HCT116 (cell line): ENCODE results near the gene HACE1. TPM values are rescaled to one million over a fixed set of nuclear protein-coding genes. Genes with fewer than 3 reads are reported as not detected.

ENCODE experiments used
- ATAC-seq: fragments of 200-7000 bp; cut with Tn5 transposase; 2 replicates; pipeline ENCODE4 v1.9.1; 2020; ENCODE audit warnings: mild to moderate bottlenecking, moderate library complexity
- BruUV-seq: library from RNA; stranded (reverse); fragments of 400-500 nt; replicated peaks from 2 replicates; lab custom pipeline; 2021; lab: Mats Ljungman, UMichigan
- CTCF ChIA-PET: fragments of 300-600 bp; sonication (Branson Sonifier 250); formaldehyde crosslinking; loops from one replicate; lab custom pipeline; 2021; ENCODE audit warnings: antibody characterized with exemption; lab: Charles Lee
- POLR2A ChIA-PET: fragments of 300-600, 350-600 bp; sonication (Branson Sonifier 250); formaldehyde crosslinking; loops from one replicate; lab custom pipeline; 2021; ENCODE audit warnings: antibody characterized with exemption; lab: Charles Lee
- RAD21 ChIA-PET, 2 experiments: fragments of 300-600 bp; sonication (Branson Sonifier 250); formaldehyde crosslinking; loops; one replicate each; lab custom pipeline; 2023; ENCODE audit warnings: low total read pairs in 2 of 2; ENCODE audit not compliant: uncharacterized antibody in 2 of 2, unreplicated experiment in 2 of 2, low non-redundant PET in 1 of 2; lab: Charles Lee
- DNase-seq: peaks from one replicate; pipeline ENCODE4 v3.0.0-alpha.2; 2010; ENCODE audit warnings: low read depth, low spot score
- H2AFZ ChIP-seq: fragments of 200-600 bp; shearing (Covaris generic), sonication (generic); 2 replicates; pipeline ENCODE4 v1.6.1; 2017; ENCODE audit warnings: low read depth, mixed run types, mixed read lengths, antibody characterized with exemption, low read length; ENCODE audit not compliant: poor library complexity, severe bottlenecking
- H3K27ac ChIP-seq: 2 replicates; pipeline ENCODE4 v1.5.1; 2012; ENCODE audit warnings: low read depth, low read length
- H3K27me3 ChIP-seq: fragments of 200-600 bp; sonication (generic); 2 replicates; pipeline ENCODE4 v1.6.1; 2016; ENCODE audit warnings: mixed run types, low read length, mixed read lengths; ENCODE audit not compliant: insufficient read depth
- H3K36me3 ChIP-seq, 2 experiments: fragments of 200-500 bp in 1 of 2; fragments of 200-600 bp in 1 of 2; sonication (Bioruptor generic) in 1 of 2; sonication (generic) in 1 of 2; 2 replicates each; pipeline versions ENCODE4 v1.5.1 to v1.6.1; 2014 to 2016; ENCODE audit warnings: low read length in 2 of 2, inconsistent platforms in 1 of 2, mixed read lengths in 1 of 2, mixed run types in 1 of 2; ENCODE audit not compliant: insufficient read depth in 2 of 2, control insufficient read depth in 1 of 2
- H3K4me1 ChIP-seq, 2 experiments: fragments of 200-600 bp in 1 of 2; sonication (generic) in 1 of 2; 2 replicates each; pipeline versions ENCODE4 v1.5.1 to v1.6.1; 2012 to 2017; ENCODE audit warnings: low read length in 2 of 2, inconsistent platforms in 1 of 2, mild to moderate bottlenecking in 1 of 2, mixed read lengths in 1 of 2, mixed run types in 1 of 2, moderate library complexity in 1 of 2; ENCODE audit not compliant: insufficient read depth in 2 of 2, control insufficient read depth in 1 of 2
- H3K4me2 ChIP-seq: fragments of 200-600 bp; sonication (generic); 2 replicates; pipeline ENCODE4 v1.6.1; 2017; ENCODE audit warnings: mixed run types, low read length, mixed read lengths
- H3K4me3 ChIP-seq, 2 experiments: fragments of 200-600 bp in 1 of 2; sonication (generic) in 1 of 2; replicated peaks in 1 of 2; 2 replicates each; pipeline ENCODE4 v1.5.1; 2011 to 2016; ENCODE audit warnings: low read length in 2 of 2, control low read depth in 1 of 2, low read depth in 1 of 2, mild to moderate bottlenecking in 1 of 2, mixed read lengths in 1 of 2, mixed run types in 1 of 2
- H3K79me2 ChIP-seq: fragments of 200-600 bp; sonication (generic); 2 replicates; pipeline ENCODE4 v1.6.1; 2017; ENCODE audit warnings: mild to moderate bottlenecking, mixed run types, low read length, moderate library complexity, mixed read lengths; ENCODE audit not compliant: insufficient read depth
- H3K9ac ChIP-seq: fragments of 200-600 bp; sonication (generic); 2 replicates; pipeline ENCODE4 v1.6.1; 2016; ENCODE audit warnings: low read length, mixed read lengths
- H3K9me2 ChIP-seq: fragments of 200-600 bp; sonication (generic), shearing (Covaris generic); 2 replicates; pipeline ENCODE4 v1.6.1; 2017; ENCODE audit warnings: mixed run types, mild to moderate bottlenecking, moderate library complexity; ENCODE audit not compliant: insufficient read depth
- H3K9me3 ChIP-seq, 2 experiments: fragments of 200-500 bp in 1 of 2; fragments of 200-600 bp in 1 of 2; sonication (Bioruptor generic) in 1 of 2; sonication (generic) in 1 of 2; 2 replicates each; pipeline ENCODE4 v1.6.1; 2014 to 2017; ENCODE audit warnings: low read length in 2 of 2, mixed read lengths in 2 of 2, inconsistent platforms in 1 of 2, low read depth in 1 of 2, mild to moderate bottlenecking in 1 of 2, mixed run types in 1 of 2, moderate library complexity in 1 of 2; ENCODE audit not compliant: control insufficient read depth in 1 of 2, insufficient read depth in 1 of 2
- H4K20me1 ChIP-seq: fragments of 200-600 bp; sonication (generic), shearing (Covaris generic); 2 replicates; pipeline ENCODE4 v1.6.1; 2017; ENCODE audit warnings: mixed run types, mild to moderate bottlenecking, moderate library complexity; ENCODE audit not compliant: insufficient read depth
- ATF3 ChIP-seq: IDR thresholded peaks from 2 replicates; pipeline ENCODE4 v1.6.1; 2012
- CBX3 ChIP-seq: IDR thresholded peaks from 2 replicates; pipeline ENCODE4 v1.6.1; 2012; ENCODE audit warnings: low read depth
- CTCF ChIP-seq, 3 experiments: fragments of 200-600 bp in 1 of 3; sonication (generic) in 1 of 3; IDR thresholded peaks in 2 of 3; conservative IDR thresholded peaks in 1 of 3; 2 replicates each; pipeline ENCODE4 v1.5.1; 2012 to 2017; ENCODE audit warnings: low read depth in 2 of 3, low read length in 2 of 3, antibody characterized with exemption in 1 of 3, borderline replicate concordance in 1 of 3, control low read depth in 1 of 3, mild to moderate bottlenecking in 1 of 3, mixed read lengths in 1 of 3, mixed run types in 1 of 3, moderate library complexity in 1 of 3; ENCODE audit not compliant: insufficient read depth in 1 of 3
- EZH2phosphoT487 ChIP-seq: fragments of 200-600 bp; IDR thresholded peaks from 2 replicates; pipeline ENCODE4 v1.6.1; 2018; ENCODE audit warnings: antibody characterized with exemption, borderline replicate concordance
- POLR2AphosphoS5 ChIP-seq: IDR thresholded peaks from 2 replicates; pipeline ENCODE4 v1.6.1; 2011; ENCODE audit warnings: mild to moderate bottlenecking, low read depth, low read length, moderate library complexity
- RAD21 ChIP-seq: IDR thresholded peaks from 2 replicates; pipeline ENCODE4 v1.6.1; 2012; ENCODE audit warnings: low read depth, mild to moderate bottlenecking
- REST ChIP-seq: IDR thresholded peaks from 2 replicates; pipeline ENCODE4 v1.6.1; 2012; ENCODE audit warnings: low read depth
- SRF ChIP-seq: IDR thresholded peaks from 2 replicates; pipeline ENCODE4 v1.6.1; 2012; ENCODE audit warnings: low read depth
- TCF7L2 ChIP-seq: IDR thresholded peaks from 2 replicates; pipeline ENCODE4 v1.7.0; 2011; ENCODE audit warnings: borderline replicate concordance, inconsistent platforms; ENCODE audit not compliant: insufficient read depth, insufficient read length; ENCODE audit errors: extremely low read depth
- ZNF274 ChIP-seq: fragments of 200-500 bp; sonication (Bioruptor generic); IDR thresholded peaks from 2 replicates; pipeline ENCODE4 v1.6.1; 2014; ENCODE audit warnings: mild to moderate bottlenecking, low read depth, low read length, inconsistent platforms
- intact Hi-C: fragments of 100-400 bp; cut with micrococcal nuclease; formaldehyde crosslinking; loops from 2 replicates; pipeline ENCODE4 v1.10.0; 2022
- total RNA-seq: library from RNA; stranded (reverse); gene quantifications from one replicate; pipeline ENCODE4 v1.2.1, GENCODE V29; 2021; ENCODE audit not compliant: unreplicated experiment
- TF ChIP-seq, protein P1 (sequence below): IDR thresholded peaks from 2 replicates; pipeline ENCODE4 v1.6.1; 2012

Gene HACE1
- total RNA-seq, 1 experiment from 2014 or later, result 10.9 TPM

- TF ChIP-seq ZNF274 (no peak), RAD21 (no peak), POLR2AphosphoS5 (no peak), ATF3 (no peak), TCF7L2 (no peak)
- TF ChIP-seq, all 23 proteins: peak for 0
Measured at GRCh38 chr6:104716858-104717257, 142.9 kb downstream of the HACE1 start (continued).

- ChIA-PET POLR2A (no interaction called here), CTCF (no interaction called here), RAD21 (no interaction called here)
- Histone ChIP-seq H3K36me3 (no peaks in the 10 kb centered on the region), H3K79me2 (no peaks in the 10 kb centered on the region), H3K27me3 (no peaks in the 10 kb centered on the region), H3K4me3 (no peak overlapping the region), H3K27ac (no peak overlapping the region), H2AFZ (no peak overlapping the region), H3K9me2 (no peaks in the 10 kb centered on the region), H3K9ac (no peak overlapping the region), H4K20me1 (no peaks in the 10 kb centered on the region), H3K4me2 (no peak overlapping the region), H3K4me1 (peaks cover 0 to 7% of the 10 kb centered on the region in 2 experiments; a peak in 1 of 4 replicates), H3K9me3 (no peaks in the 10 kb centered on the region)
- ATAC-seq (no peak), DNase-seq (no peak)
- intact Hi-C loops, result no loop called here
- BruUV-seq, result no TSS peak
- TF ChIP-seq, protein P1, sequence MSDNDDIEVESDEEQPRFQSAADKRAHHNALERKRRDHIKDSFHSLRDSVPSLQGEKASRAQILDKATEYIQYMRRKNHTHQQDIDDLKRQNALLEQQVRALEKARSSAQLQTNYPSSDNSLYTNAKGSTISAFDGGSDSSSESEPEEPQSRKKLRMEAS, result no peak
- TF ChIP-seq EZH2phosphoT487, result no peak
- no peak for TF ChIP-seq CTCF (IDR thresholded peaks at IDR 0.05 in 2 of 3, conservative IDR thresholded peaks at IDR 0.05 in 1 of 3; ENCODE audit: borderline replicate concordance in 1 of 3, insufficient read depth in 1 of 3, low read depth in 2 of 3, low read length in 2 of 3)
- TF ChIP-seq SRF, result no peak
- TF ChIP-seq REST, result no peak
- TF ChIP-seq POLR2AphosphoS5, result no peak
- no peak for TF ChIP-seq CBX3
Measured at GRCh38 chr6:104714796-104715195, 144.9 kb downstream of the HACE1 start.
